Endothelial cell of umbilical vein (primary cell): ENCODE results near the gene IP6K2. TPM values are rescaled to one million over a fixed set of nuclear protein-coding genes. Genes with fewer than 3 reads are reported as not detected.

Experiments
- BruUV-seq: library from RNA; stranded (reverse); fragments of 400-500 nt; replicated peaks from 2 replicates; lab custom pipeline; 2021; lab: Mats Ljungman, UMichigan
- CTCF ChIA-PET: fragments of 300-600, 350-600 bp; sonication (Branson Sonifier 250); formaldehyde crosslinking; loops from one replicate; lab custom pipeline; 2021; ENCODE audit warnings: antibody characterized with exemption, inconsistent platforms; lab: Charles Lee
- POLR2A ChIA-PET: fragments of 300-600, 350-600 bp; sonication (Branson Sonifier 250); formaldehyde crosslinking; loops from one replicate; lab custom pipeline; 2021; ENCODE audit warnings: antibody characterized with exemption, inconsistent platforms; lab: Charles Lee
- DNase-seq: peaks from one replicate; pipeline ENCODE4 v3.0.0-alpha.2; 2011; ENCODE audit warnings: low read depth, low spot score
- FAIRE-seq: peaks from 2 replicates; lab custom pipeline; 2011; peaks lifted over from hg19 to GRCh38; lab: Jason Lieb, UNC
- H2AFZ ChIP-seq: 2 replicates; pipeline ENCODE4 v1.6.0; 2012; ENCODE audit warnings: low read depth, low read length, control low read depth, inconsistent platforms
- H3K27ac ChIP-seq: 2 replicates; pipeline ENCODE4 v1.5.1; 2011; ENCODE audit warnings: low read depth, mild to moderate bottlenecking, control low read depth, low read length, moderate library complexity; ENCODE audit not compliant: insufficient read depth
- H3K27me3 ChIP-seq, 2 experiments: 2 replicates each; pipeline versions ENCODE4 v1.6.0 to v1.6.1; 2011; ENCODE audit warnings: low read length in 2 of 2, mixed read lengths in 1 of 2; ENCODE audit not compliant: control insufficient read depth in 2 of 2, insufficient read depth in 2 of 2
- H3K36me3 ChIP-seq, 2 experiments: 2 replicates in 1 of 2; 3 replicates in 1 of 2; pipeline ENCODE4 v1.5.1; 2011; ENCODE audit warnings: low read length in 2 of 2, mild to moderate bottlenecking in 1 of 2, moderate library complexity in 1 of 2; ENCODE audit not compliant: control insufficient read depth in 2 of 2, insufficient read depth in 2 of 2; ENCODE audit errors: extremely low read depth in 1 of 2
- H3K4me1 ChIP-seq: 3 replicates; pipeline ENCODE4 v1.5.1; 2011; ENCODE audit warnings: mild to moderate bottlenecking, low read length; ENCODE audit not compliant: control insufficient read depth, insufficient read depth; ENCODE audit errors: extremely low read depth
- H3K4me2 ChIP-seq: 2 replicates; pipeline ENCODE4 v1.6.1; 2011; ENCODE audit warnings: low read length, control low read depth, mixed read lengths; ENCODE audit not compliant: insufficient read depth
- H3K4me3 ChIP-seq, 3 experiments: fragments of 200-600 bp in 1 of 3; sonication (generic), shearing (Covaris generic) in 1 of 3; replicated peaks in 1 of 3; 2 replicates each; pipeline ENCODE4 v1.5.1; 2011 to 2016; ENCODE audit warnings: control low read depth in 3 of 3, low read length in 3 of 3, mild to moderate bottlenecking in 2 of 3, inconsistent platforms in 1 of 3, low read depth in 1 of 3, moderate library complexity in 1 of 3; ENCODE audit not compliant: insufficient read depth in 1 of 3
- H3K79me2 ChIP-seq: 2 replicates; pipeline ENCODE4 v1.6.0; 2012; ENCODE audit warnings: low read length, inconsistent platforms; ENCODE audit not compliant: control insufficient read depth, insufficient read depth
- H3K9ac ChIP-seq: replicated peaks from 2 replicates; pipeline ENCODE3; 2011; ENCODE audit warnings: low read length, control low read depth; ENCODE audit not compliant: insufficient read depth; ENCODE audit errors: extremely low read depth
- H3K9me1 ChIP-seq: replicated peaks from 3 replicates; pipeline ENCODE4 v1.6.0; 2011; ENCODE audit warnings: mild to moderate bottlenecking, low read length; ENCODE audit not compliant: control insufficient read depth, insufficient read depth; ENCODE audit errors: extremely low read depth
- H3K9me3 ChIP-seq: replicated peaks from 2 replicates; pipeline ENCODE4 v1.5.1; 2012; ENCODE audit warnings: low read length, inconsistent platforms; ENCODE audit not compliant: control insufficient read depth, insufficient read depth
- H4K20me1 ChIP-seq: replicated peaks from 2 replicates; pipeline ENCODE3; 2011; ENCODE audit warnings: mild to moderate bottlenecking, low read length; ENCODE audit not compliant: control insufficient read depth, insufficient read depth; ENCODE audit errors: extremely low read depth
- CTCF ChIP-seq, 2 donors: IDR thresholded peaks; 1 replicate in 1 of 2; 2 replicates in 1 of 2; pipeline ENCODE4 v1.5.1; 2011; ENCODE audit warnings: low read length in 2 of 2, mild to moderate bottlenecking in 2 of 2, moderate library complexity in 2 of 2, control low read depth in 1 of 2, inconsistent platforms in 1 of 2, low read depth in 1 of 2; ENCODE audit not compliant: insufficient read depth in 1 of 2; ENCODE audit errors: extremely low read depth in 1 of 2
- EZH2 ChIP-seq: IDR thresholded peaks from 2 replicates; pipeline ENCODE4 v1.6.1; 2012; ENCODE audit warnings: borderline replicate concordance, low read depth, mild to moderate bottlenecking, moderate library complexity, low read length, inconsistent platforms; ENCODE audit not compliant: severe bottlenecking
- FOS ChIP-seq: IDR thresholded peaks from 2 replicates; pipeline ENCODE4 v1.6.1; 2011; ENCODE audit warnings: mild to moderate bottlenecking, low read length, moderate library complexity, borderline replicate concordance; ENCODE audit not compliant: insufficient read depth
- GATA2 ChIP-seq: IDR thresholded peaks from 2 replicates; pipeline ENCODE4 v1.7.0; 2011; ENCODE audit warnings: low read depth, mild to moderate bottlenecking, moderate library complexity, mixed read lengths, low read length; ENCODE audit not compliant: insufficient read length, insufficient read depth
- JUN ChIP-seq: IDR thresholded peaks from 2 replicates; pipeline ENCODE4 v1.6.1; 2011; ENCODE audit warnings: borderline replicate concordance, low read depth; ENCODE audit not compliant: insufficient read length, insufficient read depth
- MAX ChIP-seq: IDR thresholded peaks from 2 replicates; pipeline ENCODE4 v1.6.1; 2011; ENCODE audit not compliant: insufficient read depth, insufficient read length
- MYC ChIP-seq: IDR thresholded peaks from one replicate; pipeline ENCODE4 v1.6.1; 2011; ENCODE audit warnings: mild to moderate bottlenecking, low read depth, low read length
- POLR2A ChIP-seq: IDR thresholded peaks from 2 replicates; pipeline ENCODE4 v1.6.1; 2012; ENCODE audit warnings: low read depth, mild to moderate bottlenecking, control low read depth, low read length
- POLR2AphosphoS5 ChIP-seq: IDR thresholded peaks from 2 replicates; pipeline ENCODE4 v1.6.1; 2012; ENCODE audit warnings: low read depth, mild to moderate bottlenecking, control low read depth, low read length, moderate library complexity; ENCODE audit not compliant: insufficient read depth
- dilution Hi-C: fragments of 300-500 bp; cut with MboI; formaldehyde crosslinking; loops from one replicate; pipeline ENCODE4 v1.15.0; 2019; ENCODE audit warnings: low sequenced_read_pairs; ENCODE audit not compliant: extremely low pct_ligation_motif_present
- intact Hi-C: fragments of 100-400 bp; cut with micrococcal nuclease; formaldehyde crosslinking; loops from one replicate; pipeline ENCODE4 v1.10.0; 2022
- polyA plus RNA-seq, 4 experiments: library from polyadenylated mRNA; depleted of rRNA in 3 of 4; stranded (reverse) in 3 of 4; unstranded in 1 of 4; fragments of >200 nt; gene quantifications; 2 replicates each; pipeline versions ENCODE4 v1.2.1 to v1.2.3, GENCODE V29; 2011 to 2012; ENCODE audit warnings: missing spikeins in 1 of 4
- total RNA-seq: library from RNA; stranded (reverse); gene quantifications from 2 replicates; pipeline ENCODE4 v1.2.3, GENCODE V29; 2021

Gene IP6K2
- total and polyA plus RNA-seq, 2 donors (not counting 3 experiments of a cell fraction or from before 2014, with no cell fraction given) = 81.8 to 143 TPM

- Histone ChIP-seq H3K27ac (no peak overlapping the region), H4K20me1 (no peaks in the 10 kb centered on the region), H3K27me3 (no peaks in the 10 kb centered on the region), H2AFZ (peak overlapping the region; percentile 70), H3K9me1 (no peaks in the 10 kb centered on the region), H3K4me3 (peak overlapping the region; percentile 6 to 90 (median 42)), H3K79me2 (peaks cover 2% of the 10 kb centered on the region), H3K4me1 (peaks cover 14% of the 10 kb centered on the region), H3K36me3 (peaks cover 7 to 37% of the 10 kb centered on the region in 2 experiments), H3K9me3 (no peaks in the 10 kb centered on the region), H3K4me2 (peak overlapping the region; percentile 62), H3K9ac (peak overlapping the region; percentile 32)
- dilution Hi-C loops (no loop called here), intact Hi-C loops (loop anchor here (2.0 kb wide), 2 partner anchors 20 to 76 kb away; partner anchors contain the start of gene UQCRC1)
- FAIRE-seq (no peak), DNase-seq (no peak)
- BruUV-seq = no TSS peak
- ChIA-PET POLR2A (no interaction called here), CTCF (interaction anchor here (0.6 to 1.6 kb wide), 14 partner anchors 8 to 284 kb away, joined by 3 to 14 read pairs (median 4); partner anchors contain the start of genes CELSR3, IP6K2 and SLC26A6)
- TF ChIP-seq JUN (no peak), MAX (no peak)
Observed at GRCh38 chr3:48685293-48685602, 31.8 kb downstream of the IP6K2 start.

- CTCF ChIA-PET = interaction anchor here (0.9 to 2.0 kb wide), 8 partner anchors 9 to 284 kb away, joined by 3 to 5 read pairs (median 3); partner anchors contain the start of genes CELSR3, IP6K2 and SLC26A6
- no peaks in the 10 kb centered on the region for H3K27me3 ChIP-seq
- no peaks in the 10 kb centered on the region for H3K9me3 ChIP-seq
- dilution Hi-C loops = no loop called here
- peaks cover 14% of the 10 kb centered on the region for H3K4me1 ChIP-seq
- H4K20me1 ChIP-seq = no peaks in the 10 kb centered on the region
- peak overlapping the region in 1 of 3 experiments; percentile 3 for H3K4me3 ChIP-seq
- POLR2A ChIA-PET = no interaction called here
- DNase-seq (no peak), FAIRE-seq (peak; percentile 53)
- TF ChIP-seq MAX (no peak), EZH2 (no peak), GATA2 (no peak), CTCF (IDR thresholded peaks at IDR 0.05; ENCODE audit: extremely low read depth in 1 of 2, insufficient read depth in 1 of 2, low read depth in 1 of 2, low read length in 2 of 2) (no peak), MYC (no peak), POLR2AphosphoS5 (no peak), POLR2A (no peak), FOS (no peak), JUN (no peak)
- H3K9ac ChIP-seq = no peak overlapping the region
- H3K79me2 ChIP-seq = peaks cover 2% of the 10 kb centered on the region
- TSS peak; percentile 21 for BruUV-seq
- H3K9me1 ChIP-seq = no peaks in the 10 kb centered on the region
- H3K36me3 ChIP-seq = peaks cover 7 to 35% of the 10 kb centered on the region in 2 experiments
- intact Hi-C loops = loop anchor here (2.0 kb wide), 2 partner anchors 20 to 76 kb away; partner anchors contain the start of gene UQCRC1
- H3K27ac ChIP-seq = no peak overlapping the region
- H3K4me2 ChIP-seq = peak overlapping the region; percentile 56
- H2AFZ ChIP-seq = peak overlapping the region; percentile 7
Observed at GRCh38 chr3:48684480-48685143, 32.4 kb downstream of the IP6K2 start.
